Endothelial cell (in vitro differentiated cells): ENCODE results near the gene DTNA. TPM values are rescaled to one million over a fixed set of nuclear protein-coding genes. Genes with fewer than 3 reads are reported as not detected.

ENCODE experiments used
- DNase-seq: peaks from one replicate; pipeline ENCODE4 v3.0.0; 2021; ENCODE audit warnings: low spot score
- H3K27ac Mint-ChIP-seq: one replicate; pipeline ENCODE4 v1.8.0; 2021; ENCODE audit warnings: mixed read lengths, inconsistent platforms; ENCODE audit not compliant: unreplicated experiment
- H3K27me3 Mint-ChIP-seq: one replicate; pipeline ENCODE4 v1.8.0; 2021; ENCODE audit warnings: mild to moderate bottlenecking, moderate library complexity, mixed read lengths, inconsistent platforms; ENCODE audit not compliant: unreplicated experiment
- H3K36me3 Mint-ChIP-seq: one replicate; pipeline ENCODE4 v1.8.0; 2021; ENCODE audit warnings: mild to moderate bottlenecking, low read depth, mixed read lengths, inconsistent platforms; ENCODE audit not compliant: unreplicated experiment
- H3K4me1 Mint-ChIP-seq: one replicate; pipeline ENCODE4 v1.8.0; 2021; ENCODE audit warnings: mild to moderate bottlenecking, mixed read lengths, inconsistent platforms; ENCODE audit not compliant: unreplicated experiment
- H3K4me3 Mint-ChIP-seq: one replicate; pipeline ENCODE4 v1.8.0; 2021; ENCODE audit warnings: mild to moderate bottlenecking, mixed read lengths, inconsistent platforms; ENCODE audit not compliant: unreplicated experiment
- H3K9me3 Mint-ChIP-seq: one replicate; pipeline ENCODE4 v1.8.0; 2021; ENCODE audit warnings: mixed read lengths, inconsistent platforms; ENCODE audit not compliant: unreplicated experiment
- CTCF ChIP-seq: fragments of 200-600 bp; sonication (generic); IDR thresholded peaks from one replicate; pipeline ENCODE4 v1.5.0; 2021; ENCODE audit warnings: antibody characterized with exemption; ENCODE audit not compliant: unreplicated experiment
- total RNA-seq: library from RNA; stranded (reverse); fragmentation: NEBNext Ultra II Directional; extraction: Animal tissue kit (Norgen Biotek cat#: 25700); gene quantifications from one replicate; pipeline ENCODE4 v1.2.1, GENCODE V29; 2021; ENCODE audit not compliant: unreplicated experiment

Gene DTNA
- total RNA-seq, 1 donor from 2014 or later: 17.9 TPM

- DNase-seq: no peak
- no peaks in the 10 kb centered on the region for H3K4me1 Mint-ChIP-seq
- H3K4me3 Mint-ChIP-seq: no peak overlapping the region
- H3K36me3 Mint-ChIP-seq: no peaks in the 10 kb centered on the region
- H3K9me3 Mint-ChIP-seq: no peaks in the 10 kb centered on the region
- H3K27ac Mint-ChIP-seq: no peak overlapping the region
- peaks cover 1% of the 10 kb centered on the region for H3K27me3 Mint-ChIP-seq
- TF ChIP-seq CTCF: no peak
These were observed 30.0 kb downstream of the DTNA start for GRCh38 chr18:34740101-34740500.

GRCh38 chr18:34740724-34741123 is 30.6 kb downstream of the DTNA start:
- no peak for TF ChIP-seq CTCF
- no peak for DNase-seq
- Mint-ChIP-seq H3K27me3 (peaks cover 1% of the 10 kb centered on the region), H3K9me3 (no peaks in the 10 kb centered on the region), H3K27ac (no peak overlapping the region), H3K4me3 (no peak overlapping the region), H3K4me1 (no peaks in the 10 kb centered on the region), H3K36me3 (no peaks in the 10 kb centered on the region)

- TF ChIP-seq CTCF: no peak
- Mint-ChIP-seq H3K27ac (no peak overlapping the region), H3K4me1 (no peaks in the 10 kb centered on the region), H3K27me3 (peaks cover 1% of the 10 kb centered on the region), H3K9me3 (no peaks in the 10 kb centered on the region), H3K4me3 (no peak overlapping the region), H3K36me3 (no peaks in the 10 kb centered on the region)
- no peak for DNase-seq
These were observed 31.3 kb downstream of the DTNA start for GRCh38 chr18:34741401-34741800.

- H3K4me1 Mint-ChIP-seq: no peaks in the 10 kb centered on the region
- H3K27ac Mint-ChIP-seq: no peak overlapping the region
- no peaks in the 10 kb centered on the region for H3K36me3 Mint-ChIP-seq
- no peaks in the 10 kb centered on the region for H3K9me3 Mint-ChIP-seq
- DNase-seq: no peak
- no peak for TF ChIP-seq CTCF
- peaks cover 1% of the 10 kb centered on the region for H3K27me3 Mint-ChIP-seq
- no peak overlapping the region for H3K4me3 Mint-ChIP-seq
These were observed 32.8 kb downstream of the DTNA start for GRCh38 chr18:34742891-34743341.

GRCh38 chr18:34744569-34744968 is 34.5 kb downstream of the DTNA start:
- H3K27me3 Mint-ChIP-seq: no peaks in the 10 kb centered on the region
- no peak overlapping the region for H3K4me3 Mint-ChIP-seq
- no peaks in the 10 kb centered on the region for H3K4me1 Mint-ChIP-seq
- H3K27ac Mint-ChIP-seq: no peak overlapping the region
- TF ChIP-seq CTCF: no peak
- no peak for DNase-seq
- no peaks in the 10 kb centered on the region for H3K36me3 Mint-ChIP-seq
- H3K9me3 Mint-ChIP-seq: no peaks in the 10 kb centered on the region
